Fibroblast of mammary gland (primary cell): ENCODE data around the gene PHLDB1.

ENCODE experiments used
- DNase-seq: peaks from one replicate; pipeline ENCODE4 v3.0.0-alpha.2; 2010; ENCODE audit warnings: low read depth
- H3K4me3 ChIP-seq: 2 replicates; pipeline ENCODE4 v1.5.1; 2011; ENCODE audit warnings: low read depth, mild to moderate bottlenecking, low read length, moderate library complexity; ENCODE audit not compliant: control insufficient read depth
- CTCF ChIP-seq: conservative IDR thresholded peaks from 2 replicates; pipeline ENCODE4 v1.5.1; 2011; ENCODE audit warnings: low read depth, low read length, inconsistent platforms; ENCODE audit not compliant: control insufficient read depth, insufficient read depth

PHLDB1 gene

GRCh38 chr11:118619444-118620197, 12.2 kb downstream of the PHLDB1 start:
- peak overlapping the region; percentile 15 for H3K4me3 ChIP-seq
- DNase-seq, result peak; percentile 96
- no peak for TF ChIP-seq CTCF

GRCh38 chr11:118620529-118621070, 13.2 kb downstream of the PHLDB1 start:
- DNase-seq, result no peak
- peak overlapping the region; percentile 22 for H3K4me3 ChIP-seq
- TF ChIP-seq CTCF, result no peak

DNA sequence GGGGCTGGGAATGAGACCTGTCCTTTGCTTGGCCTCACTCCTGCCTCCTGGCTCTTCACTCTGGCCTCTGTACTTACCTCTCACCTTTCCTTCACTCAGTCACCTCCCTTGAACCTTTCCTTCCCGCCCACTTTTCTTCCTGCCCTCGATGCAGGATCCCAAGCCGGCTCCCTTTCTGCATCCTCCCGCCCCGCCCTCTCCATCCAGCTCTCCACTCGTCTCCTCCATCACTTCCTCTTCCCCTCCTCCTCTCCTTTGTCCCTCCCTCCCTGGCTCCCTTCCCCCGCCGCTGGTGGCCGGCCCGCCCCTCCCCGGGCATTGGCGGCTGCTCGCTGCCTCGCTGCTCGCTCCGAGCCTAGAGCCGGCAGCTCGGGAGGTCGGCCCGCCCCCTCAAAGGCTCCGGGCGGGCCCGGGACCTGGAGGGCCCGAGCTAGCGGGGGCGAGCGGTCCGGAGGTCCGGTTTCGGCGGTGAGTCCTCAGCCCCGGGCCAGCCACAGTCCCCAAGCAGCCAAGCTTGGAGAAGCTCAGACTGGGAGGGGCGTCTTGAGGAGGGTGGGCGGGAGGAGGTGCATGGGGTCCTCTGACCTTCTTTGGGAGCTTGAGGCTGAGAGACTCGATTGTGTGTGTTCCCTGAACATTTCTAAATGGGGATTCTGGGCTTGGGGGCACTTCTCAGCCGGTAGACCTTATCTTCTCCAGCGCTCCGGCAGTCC, 13.8 kb downstream of the PHLDB1 start:
- peak; percentile 79 for DNase-seq
- H3K4me3 ChIP-seq, result peak overlapping the region; percentile 37
- no peak for TF ChIP-seq CTCF

- DNase-seq, result no peak
- H3K4me3 ChIP-seq, result peak overlapping the region; percentile 37
- no peak for TF ChIP-seq CTCF
Observed at GRCh38 chr11:118621784-118622375, 14.5 kb downstream of the PHLDB1 start.

GRCh38 chr11:118622376-118623268, 15.2 kb downstream of the PHLDB1 start:
- TF ChIP-seq CTCF, result no peak
- peak; percentile 66 for DNase-seq
- no peak overlapping the region for H3K4me3 ChIP-seq

GRCh38 chr11:118623269-118623655, 15.8 kb downstream of the PHLDB1 start:
- no peak overlapping the region for H3K4me3 ChIP-seq
- TF ChIP-seq CTCF, result no peak
- no peak for DNase-seq
